T-cell (primary cell): ENCODE results near the gene MYO10. TPM values are rescaled to one million over a fixed set of nuclear protein-coding genes. Genes with fewer than 3 reads are reported as not detected.

Source experiments
- ATAC-seq, 4 experiments: fragments of 200-7000 bp in 3 of 4; fragments of 150-1000 bp in 1 of 4; cut with Tn5 transposase; replicated peaks in 1 of 4; 1 replicate in 3 of 4; 2 replicates in 1 of 4; pipeline ENCODE4 v1.10.0; 2021; ENCODE audit warnings: moderate library complexity in 3 of 4, mild to moderate bottlenecking in 2 of 4, moderate number of reproducible peaks in 1 of 4
- CTCF ChIA-PET, 2 donors: fragments of 300-600 bp; sonication (Branson Sonifier 250); formaldehyde crosslinking; loops; one replicate each; lab custom pipeline; 2022; ENCODE audit warnings: antibody characterized with exemption in 2 of 2; lab: Charles Lee
- POLR2A ChIA-PET, 2 donors: fragments of 300-600 bp; sonication (Branson Sonifier 250); formaldehyde crosslinking; loops; one replicate each; lab custom pipeline; 2022; ENCODE audit warnings: antibody characterized with exemption in 2 of 2; lab: Charles Lee
- DNase-seq, 35 experiments: peaks; one replicate each; pipeline versions ENCODE4 v3.0.0 to v3.0.0-alpha.2; 2013 to 2023
- H3K27ac ChIP-seq: one replicate; pipeline ENCODE4 v1.5.1; 2013; ENCODE audit warnings: low read length
- H3K27me3 ChIP-seq, 2 experiments: replicated peaks in 1 of 2; 1 replicate in 1 of 2; 2 replicates in 1 of 2; pipeline versions ENCODE4 v1.6.1 to v1.7.0; 2013; ENCODE audit warnings: low read length in 1 of 2, mixed read lengths in 1 of 2; ENCODE audit not compliant: control insufficient read depth in 2 of 2, insufficient read depth in 2 of 2; ENCODE audit errors: extremely low read depth in 1 of 2
- H3K36me3 ChIP-seq, 2 donors: 1 replicate in 1 of 2; 2 replicates in 1 of 2; pipeline versions ENCODE4 v1.6.1 to v1.7.0; 2013; ENCODE audit warnings: low read length in 1 of 2; ENCODE audit not compliant: control insufficient read depth in 2 of 2, insufficient read depth in 1 of 2; ENCODE audit errors: extremely low read depth in 1 of 2
- H3K4me1 ChIP-seq, 2 experiments: 1 replicate in 1 of 2; 2 replicates in 1 of 2; pipeline versions ENCODE4 v1.6.1 to v1.7.0; 2013; ENCODE audit warnings: low read length in 2 of 2, mixed read lengths in 1 of 2; ENCODE audit not compliant: insufficient read depth in 2 of 2, control insufficient read depth in 1 of 2; ENCODE audit errors: extremely low read depth in 1 of 2
- H3K4me3 ChIP-seq, 2 donors: 1 replicate in 1 of 2; 2 replicates in 1 of 2; pipeline versions ENCODE4 v1.5.1 to v1.7.0; 2013; ENCODE audit warnings: mild to moderate bottlenecking in 2 of 2, low read length in 1 of 2, moderate library complexity in 1 of 2; ENCODE audit not compliant: control insufficient read depth in 1 of 2; ENCODE audit errors: extremely low read depth in 1 of 2
- H3K9me3 ChIP-seq: 2 replicates; pipeline ENCODE4 v1.7.0; 2013
- H3K27ac Mint-ChIP-seq, 2 donors: one replicate each; pipeline ENCODE4 v1.8.0; 2020 to 2021; ENCODE audit warnings: mild to moderate bottlenecking in 2 of 2, mixed read lengths in 2 of 2
- H3K27me3 Mint-ChIP-seq, 2 donors: one replicate each; pipeline ENCODE4 v1.8.0; 2021 to 2022; ENCODE audit warnings: mixed read lengths in 2 of 2
- H3K36me3 Mint-ChIP-seq: one replicate; pipeline ENCODE4 v1.8.0; 2021; ENCODE audit warnings: mixed read lengths
- H3K4me1 Mint-ChIP-seq, 3 donors: one replicate each; pipeline ENCODE4 v1.8.0; 2020 to 2022; ENCODE audit warnings: mixed read lengths in 3 of 3, mild to moderate bottlenecking in 1 of 3
- H3K4me3 Mint-ChIP-seq, 3 donors: one replicate each; pipeline ENCODE4 v1.8.0; 2020 to 2022; ENCODE audit warnings: mild to moderate bottlenecking in 3 of 3, mixed read lengths in 3 of 3, moderate library complexity in 3 of 3
- H3K9me3 Mint-ChIP-seq, 3 donors: one replicate each; pipeline ENCODE4 v1.8.0; 2020 to 2022; ENCODE audit warnings: mixed read lengths in 3 of 3
- WGBS: methylation state at CpG from one replicate; pipeline ENCODE4 v1.1.5; 2013; ENCODE audit warnings: missing lambda C conversion rate; ENCODE audit not compliant: insufficient coverage; 5-methylcytosine and 5-hydroxymethylcytosine counted together
- total RNA-seq, 35 experiments: library from RNA in 6 of 35; stranded (reverse) in 6 of 35; fragments of 120-200 nt in 1 of 35; gene quantifications; one replicate each; pipeline versions ENCODE4 v1.2.1 to v1.2.4 and lab custom pipeline; 2013 to 2026

Gene MYO10
- total RNA-seq, 5 donors from 2014 or later (not counting 1 experiment from before 2014, with no cell fraction given), result 0.20 to 0.47 (median 0.23) TPM; not detected in 2

DNA sequence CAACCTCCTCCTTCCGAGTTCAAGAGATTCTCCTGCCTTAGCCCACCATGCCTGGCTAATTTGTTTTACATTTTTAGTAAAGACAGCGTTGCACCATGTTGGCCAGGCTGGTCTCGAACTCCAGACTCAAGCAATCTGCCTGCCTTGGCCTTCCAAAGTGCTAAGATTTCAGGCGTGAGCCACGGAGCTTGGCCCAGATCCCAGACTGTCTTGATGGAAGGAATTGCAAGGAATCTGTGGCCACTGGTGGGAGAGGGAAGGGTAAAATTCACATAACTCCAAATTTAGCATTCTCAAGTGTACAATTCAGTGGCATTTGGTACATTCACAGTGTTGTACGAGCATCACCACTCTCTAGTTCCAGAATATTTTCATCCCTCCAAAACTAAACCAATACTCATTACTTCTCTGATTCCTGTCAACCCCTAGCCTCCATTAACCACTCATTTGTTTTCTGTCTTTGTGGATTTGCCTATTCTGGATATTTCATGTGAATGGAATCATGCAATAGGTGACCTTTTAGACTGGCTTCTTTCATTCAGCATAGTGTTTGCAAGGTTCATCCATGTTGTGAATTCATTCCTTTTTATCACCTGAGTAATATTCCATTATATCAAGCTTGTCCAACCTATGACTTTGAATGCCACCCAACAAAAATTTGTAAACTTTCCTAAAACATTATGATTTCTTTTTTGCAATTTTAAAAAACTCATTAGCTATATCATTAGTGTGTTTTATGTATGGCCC, 8.9 kb upstream of the MYO10 start:
- Mint-ChIP-seq H3K36me3 (no peaks in the 10 kb centered on the region), H3K27me3 (peaks cover 0 to 7% of the 10 kb centered on the region in 2 donors), H3K27ac (no peak overlapping the region), H3K4me3 (no peak overlapping the region), H3K4me1 (no peaks in the 10 kb centered on the region), H3K9me3 (peaks cover 17 to 22% (median 21%) of the 10 kb centered on the region in 3 donors)
- no peak overlapping the region for H3K4me3 ChIP-seq
- no peak for ATAC-seq
- 82% methylated on average over 3 of the region's 6 CpGs for whole genome bisulfite sequencing
- no peaks in the 10 kb centered on the region for H3K4me1 ChIP-seq
- CTCF ChIA-PET, result no interaction called here
- H3K36me3 ChIP-seq, result no peaks in the 10 kb centered on the region
- POLR2A ChIA-PET, result no interaction called here
- H3K27ac ChIP-seq, result no peak overlapping the region
- no peaks in the 10 kb centered on the region for H3K9me3 ChIP-seq
- H3K27me3 ChIP-seq, result peaks cover 0 to 1% of the 10 kb centered on the region in 2 experiments
- no peak for DNase-seq

DNA sequence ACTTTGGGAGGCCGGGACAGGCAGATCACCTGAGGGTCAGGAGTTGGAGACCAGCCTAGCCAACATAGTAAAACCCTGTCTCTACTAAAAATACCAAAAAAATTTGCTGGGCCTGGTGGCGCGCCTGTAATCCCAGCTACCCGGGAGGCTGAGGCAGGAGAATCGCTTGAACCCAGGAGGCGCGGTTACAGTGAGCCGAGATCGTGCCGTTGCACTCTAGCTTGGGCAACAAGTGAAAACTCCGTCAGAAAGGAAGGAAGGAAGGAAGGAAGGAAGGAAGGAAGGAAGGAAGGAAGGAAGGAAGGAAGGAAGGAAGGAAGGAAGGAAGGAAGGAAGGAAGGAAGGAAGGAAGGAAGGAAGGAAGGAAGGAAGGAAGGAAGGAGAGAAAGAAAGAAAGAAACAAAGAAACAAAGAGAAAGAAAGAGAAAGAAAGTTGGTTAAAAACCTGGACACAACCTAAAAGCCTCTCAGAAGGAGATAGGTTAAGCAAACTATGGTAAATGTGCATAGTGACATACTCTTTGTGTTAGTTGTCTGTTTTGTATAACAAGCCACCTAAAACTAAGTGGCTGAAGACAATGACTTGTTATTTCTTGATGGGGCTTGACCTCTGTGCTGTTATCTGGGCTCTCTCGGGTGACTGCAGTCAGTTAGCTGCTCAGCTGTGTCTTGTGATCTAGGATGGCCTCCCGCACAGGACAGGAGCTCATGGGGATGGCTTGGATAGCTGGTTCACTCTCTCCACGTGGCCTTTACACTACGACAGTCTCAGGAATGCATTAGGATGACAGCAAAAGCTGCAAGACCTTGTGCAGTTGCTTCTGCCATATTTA, 8.0 kb upstream of the MYO10 start:
- Histone ChIP-seq H3K27me3 (peaks cover 0 to 3% of the 10 kb centered on the region in 2 experiments), H3K4me3 (no peak overlapping the region), H3K9me3 (no peaks in the 10 kb centered on the region), H3K4me1 (no peaks in the 10 kb centered on the region), H3K27ac (no peak overlapping the region), H3K36me3 (no peaks in the 10 kb centered on the region)
- H3K27me3 Mint-ChIP-seq, result peaks cover 0 to 8% of the 10 kb centered on the region in 2 donors
- H3K27ac Mint-ChIP-seq, result no peak overlapping the region
- no peaks in the 10 kb centered on the region for H3K36me3 Mint-ChIP-seq
- ATAC-seq (no peak), DNase-seq (no peak)
- ChIA-PET CTCF (interaction anchor here in 1 of 2 donors (0.6 kb wide), 1 partner anchor 67 kb away, joined by 8 read pairs; no protein-coding TSS in a partner anchor), POLR2A (no interaction called here)
- H3K4me1 Mint-ChIP-seq, result no peaks in the 10 kb centered on the region
- H3K4me3 Mint-ChIP-seq, result no peak overlapping the region
- peaks cover 17 to 22% (median 21%) of the 10 kb centered on the region in 3 donors for H3K9me3 Mint-ChIP-seq
- 70% methylated on average over 5 of the region's 15 CpGs for whole genome bisulfite sequencing

DNA sequence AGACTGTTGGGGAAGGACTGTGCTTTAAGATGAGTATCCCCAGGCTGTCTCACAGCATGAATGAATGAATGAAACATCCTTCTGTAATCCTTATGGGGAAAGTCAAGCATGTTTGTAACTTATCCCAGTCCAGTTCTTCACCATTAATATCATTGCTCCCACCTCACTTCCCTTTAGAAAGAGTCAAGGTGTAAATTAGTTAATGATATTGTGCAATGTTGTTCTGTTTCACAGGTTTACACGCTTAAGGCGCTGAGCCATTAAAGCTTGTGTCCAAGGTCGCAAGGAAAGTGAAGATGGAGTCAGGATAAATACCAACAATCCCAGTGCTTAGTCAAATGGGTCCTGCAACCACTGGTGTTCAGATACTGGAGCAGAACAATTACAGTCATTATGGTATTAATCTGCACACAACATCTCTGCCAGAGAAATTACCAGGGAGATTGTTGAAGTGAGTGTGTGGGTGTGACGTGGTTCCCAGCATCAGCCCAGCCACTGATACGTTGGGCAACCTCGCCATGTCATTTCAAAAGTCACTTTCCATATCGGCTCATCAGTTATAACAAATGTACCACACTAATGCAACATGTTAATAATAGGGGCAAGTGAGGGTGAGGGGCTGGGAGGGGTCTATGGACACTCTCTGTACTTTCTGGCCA, 1.5 kb upstream of the MYO10 start:
- POLR2A ChIA-PET, result no interaction called here
- no peak overlapping the region for H3K27ac ChIP-seq
- no peaks in the 10 kb centered on the region for H3K36me3 ChIP-seq
- ATAC-seq, result no peak
- no peak for DNase-seq
- Mint-ChIP-seq H3K4me1 (peaks cover 19 to 26% (median 23%) of the 10 kb centered on the region in 3 donors), H3K36me3 (no peaks in the 10 kb centered on the region), H3K4me3 (peak overlapping the region in 2 of 3 donors; percentile 34 to 80), H3K27ac (peak overlapping the region in 1 of 2 donors; percentile 55), H3K27me3 (peaks cover 47 to 49% of the 10 kb centered on the region in 2 donors), H3K9me3 (peaks cover 0 to 4% (median 0%) of the 10 kb centered on the region in 3 donors)
- peaks cover 0 to 16% of the 10 kb centered on the region in 2 experiments for H3K4me1 ChIP-seq
- H3K27me3 ChIP-seq, result peaks cover 10 to 26% of the 10 kb centered on the region in 2 experiments
- H3K4me3 ChIP-seq, result no peak overlapping the region
- WGBS, result 88% methylated on average over 3 of the region's 7 CpGs
- H3K9me3 ChIP-seq, result no peaks in the 10 kb centered on the region
- CTCF ChIA-PET, result no interaction called here

DNA sequence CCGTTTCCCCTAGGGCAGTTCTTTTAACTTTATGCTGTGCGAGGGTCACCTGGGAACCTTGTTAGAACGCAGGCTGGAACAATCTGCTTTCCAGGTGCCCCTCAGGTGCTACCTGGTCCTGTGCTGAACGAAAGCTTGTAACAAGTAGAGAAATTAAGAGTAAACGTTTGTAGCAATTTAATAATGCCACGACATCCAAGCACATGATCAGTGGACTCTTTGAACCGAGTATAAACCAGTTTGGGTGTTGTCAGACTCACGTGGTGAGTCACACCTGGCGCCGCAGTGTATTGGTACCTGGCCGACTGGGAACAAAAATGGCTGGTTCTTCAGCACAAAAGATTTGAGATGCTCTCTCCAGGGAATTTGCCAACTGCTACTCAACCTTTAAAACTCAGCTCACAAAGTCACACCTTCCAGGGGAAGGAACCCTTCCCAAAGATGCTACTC, 926 bp upstream of the MYO10 start:
- peaks cover 0 to 16% of the 10 kb centered on the region in 2 experiments for H3K4me1 ChIP-seq

DNA sequence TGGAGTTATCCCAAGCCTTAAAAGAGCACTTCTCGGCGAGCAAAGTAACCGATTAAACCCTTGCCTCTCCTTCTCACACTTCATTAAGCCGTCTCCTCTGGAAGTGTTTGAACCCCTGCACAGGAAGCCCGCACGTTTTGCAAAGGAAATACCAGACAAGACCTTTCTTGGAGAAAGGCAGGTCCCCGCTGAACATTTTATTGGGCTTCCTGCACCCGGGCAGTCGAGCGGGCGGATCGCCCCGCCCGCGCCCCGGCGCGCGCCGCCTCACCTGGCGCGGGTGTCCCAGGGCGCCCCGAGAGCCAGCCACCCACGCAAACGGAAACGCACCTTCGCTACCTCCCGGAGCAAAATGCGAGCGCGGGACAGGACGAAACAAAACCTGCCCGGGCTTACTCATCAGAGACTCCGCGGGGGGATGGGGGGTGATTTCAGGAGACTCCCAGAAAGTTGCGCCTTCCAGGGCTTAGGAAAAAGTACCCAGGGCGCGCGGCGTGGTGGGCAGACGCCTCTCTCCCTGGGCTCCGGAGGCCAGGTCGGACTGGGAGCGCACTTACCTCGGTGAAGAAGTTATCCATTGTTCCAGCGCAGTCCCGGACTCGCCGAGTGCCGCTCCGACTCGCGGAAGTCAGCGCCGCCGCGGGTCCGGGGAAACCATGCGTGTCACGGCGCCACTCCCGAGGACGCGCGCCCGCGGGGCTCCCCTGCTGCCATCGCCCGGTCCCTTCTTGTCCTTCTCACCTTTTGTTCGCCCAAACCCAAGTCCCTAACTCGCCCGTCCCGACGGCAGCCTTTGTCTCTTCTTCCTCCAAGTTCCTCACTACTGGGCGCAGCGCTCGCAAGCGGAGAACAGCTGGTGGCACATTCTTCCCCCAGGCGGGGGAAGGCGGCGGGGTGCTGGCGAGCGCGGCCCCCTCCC, 598 bp downstream of the MYO10 start:
- peak overlapping the region; percentile 17 to 86 for H3K4me3 ChIP-seq
- ChIA-PET CTCF (no interaction called here), POLR2A (no interaction called here)
- peaks cover 10 to 36% of the 10 kb centered on the region in 2 experiments for H3K27me3 ChIP-seq
- H3K4me3 Mint-ChIP-seq, result peak overlapping the region; percentile 66 to 80 (median 74)
- DNase-seq, result peak in 5 of 35 experiments; percentile 1 to 7 (median 6)
- no peaks in the 10 kb centered on the region for H3K9me3 Mint-ChIP-seq
- peaks cover 19 to 26% (median 23%) of the 10 kb centered on the region in 3 donors for H3K4me1 Mint-ChIP-seq
- peaks cover 0 to 16% of the 10 kb centered on the region in 2 experiments for H3K4me1 ChIP-seq
- H3K27me3 Mint-ChIP-seq, result peaks cover 61 to 62% of the 10 kb centered on the region in 2 donors
- WGBS, result 3% methylated on average over 81 of the region's 85 CpGs
- H3K9me3 ChIP-seq, result no peaks in the 10 kb centered on the region
- ATAC-seq, result peak; percentile 25 to 52 (median 39)
- no peak overlapping the region for H3K27ac ChIP-seq
- H3K36me3 ChIP-seq, result no peaks in the 10 kb centered on the region
- H3K27ac Mint-ChIP-seq, result no peak overlapping the region
- H3K36me3 Mint-ChIP-seq, result no peaks in the 10 kb centered on the region

More for the DNA sequence above, 926 bp upstream of the MYO10 start:
- POLR2A ChIA-PET, result no interaction called here
- Histone ChIP-seq H3K9me3 (no peaks in the 10 kb centered on the region), H3K4me3 (peak overlapping the region in 1 of 2 donors; percentile 66), H3K27me3 (peaks cover 10 to 28% of the 10 kb centered on the region in 2 experiments), H3K27ac (no peak overlapping the region), H3K36me3 (no peaks in the 10 kb centered on the region)
- Mint-ChIP-seq H3K4me3 (peak overlapping the region in 2 of 3 donors; percentile 54 to 80), H3K9me3 (no peaks in the 10 kb centered on the region), H3K27ac (no peak overlapping the region), H3K36me3 (no peaks in the 10 kb centered on the region), H3K4me1 (peaks cover 19 to 26% (median 23%) of the 10 kb centered on the region in 3 donors), H3K27me3 (peaks cover 52 to 54% of the 10 kb centered on the region in 2 donors)
- DNase-seq (no peak), ATAC-seq (no peak)
- CTCF ChIA-PET, result no interaction called here
- WGBS, result 35% methylated on average over 11 of the region's 11 CpGs
